Spleen (tissue), 7 donors: ENCODE results near the gene BMAL2.

Source experiments
- CTCF ChIP-seq, 11 experiments: fragments of 200-600 bp in 7 of 11; fragments of 450-650 bp in 4 of 11; sonication (generic) in 4 of 11; IDR thresholded peaks in 8 of 11; conservative IDR thresholded peaks in 3 of 11; 1 replicate in 7 of 11; 2 replicates in 4 of 11; pipeline versions ENCODE4 v1.4.0 to v1.8.0; 2016 to 2021; ENCODE audit warnings: antibody characterized with exemption in 11 of 11, inconsistent platforms in 4 of 11, mild to moderate bottlenecking in 1 of 11
- POLR2A ChIP-seq, 3 donors: fragments of 450-650 bp; IDR thresholded peaks; one replicate each; pipeline ENCODE4 v1.5.1; 2017; ENCODE audit warnings: antibody characterized with exemption in 3 of 3, mild to moderate bottlenecking in 1 of 3
- POLR2AphosphoS5 ChIP-seq, 3 donors: sonication (generic); formaldehyde crosslinking; IDR thresholded peaks; one replicate each; pipeline ENCODE4 v1.5.1; 2017; ENCODE audit warnings: antibody characterized with exemption in 3 of 3
- donor health status: DM: no; HTN: no; CAD: no; lungs with moderate emphysema.
- donor health status: DM: no; HTN: no; CAD: no.
- donor health status: DM: no; HTN: no; CAD: no.

GRCh38 chr12:27337376-27337775, 4.7 kb downstream of the BMAL2 start:
- TF ChIP-seq POLR2A (IDR thresholded peaks at IDR 0.05), result no peak
- no peak for TF ChIP-seq CTCF (IDR thresholded peaks at IDR 0.05 in 8 of 11, conservative IDR thresholded peaks at IDR 0.05 in 3 of 11)
- TF ChIP-seq POLR2AphosphoS5 (IDR thresholded peaks at IDR 0.05), result no peak
